ENCODE measurements around the gene PSME2.

Gene PSME2

GRCh38 chr14:24179294-24179960 is 33.0 kb upstream of the PSME2 start:
- DNase-seq (ENCODE audit: low read depth in 2 of 2) = no peak

- no peak for DNase-seq (ENCODE audit: low read depth in 2 of 2)
Measured at GRCh38 chr14:24178399-24179178, 32.2 kb upstream of the PSME2 start.

- DNase-seq (ENCODE audit: low read depth in 2 of 2) = no peak
Measured at GRCh38 chr14:24177891-24178290, 31.5 kb upstream of the PSME2 start.

GRCh38 chr14:24177041-24177825 is 30.8 kb upstream of the PSME2 start:
- no peak for DNase-seq (ENCODE audit: low read depth in 2 of 2)

GRCh38 chr14:24176599-24176998 is 30.2 kb upstream of the PSME2 start:
- DNase-seq (ENCODE audit: low read depth in 2 of 2) = no peak

- no peak for DNase-seq (ENCODE audit: low read depth in 2 of 2)
Measured at GRCh38 chr14:24172871-24173281, 26.5 kb upstream of the PSME2 start.

GRCh38 chr14:24172261-24172860 is 26.0 kb upstream of the PSME2 start:
- no peak for DNase-seq (ENCODE audit: low read depth in 2 of 2)

- peak; percentile 51 to 71 for DNase-seq (ENCODE audit: low read depth in 2 of 2)
Measured at GRCh38 chr14:24171422-24172260, 25.2 kb upstream of the PSME2 start, which contains the start of gene REC8. Gene REC8, plus strand, starts transcription at chr14:24172080. Its CDS starts 473 bp downstream, at chr14:24172553.

- DNase-seq (ENCODE audit: low read depth in 2 of 2) = no peak
Measured at GRCh38 chr14:24167469-24168114, 21.2 kb upstream of the PSME2 start.

- DNase-seq (ENCODE audit: low read depth in 2 of 2) = no peak
Measured at GRCh38 chr14:24165785-24166184, 19.4 kb upstream of the PSME2 start.

GRCh38 chr14:24164518-24164991 is 18.1 kb upstream of the PSME2 start:
- no peak for DNase-seq (ENCODE audit: low read depth in 2 of 2)

GRCh38 chr14:24162093-24162492 is 15.7 kb upstream of the PSME2 start:
- DNase-seq (ENCODE audit: low read depth in 2 of 2) = no peak

GRCh38 chr14:24160850-24161804 is 14.7 kb upstream of the PSME2 start, which contains the start of gene IRF9:
Gene IRF9, plus strand, starts transcription at chr14:24161265. Its CDS starts 880 bp downstream, at chr14:24162145.
- DNase-seq (ENCODE audit: low read depth in 2 of 2) = peak; percentile 91 to 98

GRCh38 chr14:24160499-24160849 is 14.1 kb upstream of the PSME2 start:
- no peak for DNase-seq (ENCODE audit: low read depth in 2 of 2)

GRCh38 chr14:24159777-24160498 is 13.5 kb upstream of the PSME2 start:
- no peak for DNase-seq (ENCODE audit: low read depth in 2 of 2)

GRCh38 chr14:24157331-24157730 is 10.9 kb upstream of the PSME2 start:
- DNase-seq (ENCODE audit: low read depth in 2 of 2) = no peak

- DNase-seq (ENCODE audit: low read depth in 2 of 2) = no peak
Measured at GRCh38 chr14:24156840-24157239, 10.4 kb upstream of the PSME2 start.

- no peak for DNase-seq (ENCODE audit: low read depth in 2 of 2)
Measured at GRCh38 chr14:24155100-24155499, 8.7 kb upstream of the PSME2 start.

Data from stimulated activated CD8-positive, alpha-beta memory T cell treated with anti-CD3 and anti-CD28 coated beads, Interleukin-2, amount 100 ng/mL, for 48 hours (primary cell).